ENCODE measurements around the gene CPE. TPM values are rescaled to one million over a fixed set of nuclear protein-coding genes. Genes with fewer than 3 reads are reported as not detected.

The CPE gene
- total and polyA plus RNA-seq, 4 donors: 3.0 to 5.6 (median 4.5) TPM

- Histone ChIP-seq H3K4me1 (ENCODE audit: control insufficient read depth in 4 of 4, insufficient read depth in 4 of 4, low read length in 3 of 4) (no peaks in the 10 kb centered on the region), H3K9me3 (ENCODE audit: control insufficient read depth in 4 of 4, low read length in 3 of 4) (no peaks in the 10 kb centered on the region), H3K36me3 (ENCODE audit: control insufficient read depth in 4 of 4, insufficient read depth in 3 of 4, low read depth in 1 of 4, low read length in 3 of 4) (no peaks in the 10 kb centered on the region), H3K27ac (ENCODE audit: low read depth in 1 of 2, low read length in 2 of 2) (no peak overlapping the region), H3K4me3 (ENCODE audit: low read depth in 1 of 3, low read length in 3 of 3) (no peak overlapping the region), H3K9ac (ENCODE audit: low read depth in 1 of 2, low read length in 2 of 2) (no peak overlapping the region), H3K27me3 (ENCODE audit: control insufficient read depth in 4 of 4, insufficient read depth in 4 of 4, low read length in 3 of 4) (no peaks in the 10 kb centered on the region)
- TF ChIP-seq TAF1 (conservative IDR thresholded peaks at IDR 0.05) (no peak), YY1 (IDR thresholded peaks at IDR 0.05) (no peak), HNF4G (IDR thresholded peaks at IDR 0.05) (no peak), SP1 (IDR thresholded peaks at IDR 0.05) (no peak), CTCF (IDR thresholded peaks at IDR 0.05; ENCODE audit: low read depth, low read length, missing input control) (no peak), ZBTB33 (IDR thresholded peaks at IDR 0.05) (no peak), RAD21 (IDR thresholded peaks at IDR 0.05) (no peak), FOXA1 (IDR thresholded peaks at IDR 0.05) (no peak), REST (IDR thresholded peaks at IDR 0.05) (no peak), NR2F2 (IDR thresholded peaks at IDR 0.05) (no peak), RXRA (IDR thresholded peaks at IDR 0.05) (no peak)
- DNase-seq (ENCODE audit: low spot score): no peak
- 89% methylated on average over 1 of the region's 1 CpG for WGBS
Measured at GRCh38 chr4:165386328-165386727, 7.5 kb downstream of the CPE start.

GRCh38 chr4:165388756-165389155 lies 9.9 kb downstream of the CPE start:
- Histone ChIP-seq H3K27me3 (ENCODE audit: control insufficient read depth in 4 of 4, insufficient read depth in 4 of 4, low read length in 3 of 4) (no peaks in the 10 kb centered on the region), H3K36me3 (ENCODE audit: control insufficient read depth in 4 of 4, insufficient read depth in 3 of 4, low read depth in 1 of 4, low read length in 3 of 4) (no peaks in the 10 kb centered on the region), H3K27ac (ENCODE audit: low read depth in 1 of 2, low read length in 2 of 2) (no peak overlapping the region), H3K9ac (ENCODE audit: low read depth in 1 of 2, low read length in 2 of 2) (no peak overlapping the region), H3K4me3 (ENCODE audit: low read depth in 1 of 3, low read length in 3 of 3) (no peak overlapping the region), H3K9me3 (ENCODE audit: control insufficient read depth in 4 of 4, low read length in 3 of 4) (no peaks in the 10 kb centered on the region), H3K4me1 (ENCODE audit: control insufficient read depth in 4 of 4, insufficient read depth in 4 of 4, low read length in 3 of 4) (no peaks in the 10 kb centered on the region)
- TF ChIP-seq SP1 (IDR thresholded peaks at IDR 0.05) (no peak), FOXA2 (IDR thresholded peaks at IDR 0.05) (no peak), JUND (IDR thresholded peaks at IDR 0.05) (no peak), RXRA (IDR thresholded peaks at IDR 0.05) (no peak), EGR1 (IDR thresholded peaks at IDR 0.05; ENCODE audit: low read depth in 2 of 2) (no peak)
- no peak for DNase-seq (ENCODE audit: low spot score)
